ENCODE measurements around the gene PHLPP1. TPM values are rescaled to one million over a fixed set of nuclear protein-coding genes. Genes with fewer than 3 reads are reported as not detected.

The PHLPP1 gene
- total and polyA plus RNA-seq, 2 of the 4 experiments (the other 2 are of a cell fraction): 3.3 to 3.6 TPM

DNA sequence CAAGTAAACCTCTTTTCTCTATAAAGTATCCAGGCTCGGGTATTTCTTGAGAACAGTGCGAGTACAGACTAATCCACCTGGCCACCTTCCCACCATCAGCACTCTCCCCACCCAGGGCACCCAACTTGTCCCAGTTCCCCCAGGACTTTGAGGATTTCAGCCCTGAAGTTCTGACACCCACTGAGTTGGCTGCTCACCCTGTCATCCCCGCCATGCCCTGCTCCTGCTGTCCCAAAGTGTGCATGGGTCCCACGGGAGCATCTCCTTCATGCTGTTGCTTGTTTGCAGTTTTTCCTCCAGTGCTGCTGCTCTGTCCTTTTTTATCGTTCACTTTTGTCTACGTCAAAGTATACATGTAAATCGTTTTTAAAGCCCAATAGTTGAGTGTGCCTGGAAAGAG lies 273.9 kb downstream of the PHLPP1 start:
- H3K9me1 ChIP-seq (ENCODE audit: insufficient read depth, low read length): no peaks in the 10 kb centered on the region
- ChIA-PET POLR2A (ENCODE audit: unreplicated experiment) (no interaction called here), CTCF (no interaction called here)
- BruUV-seq (replicated peaks): no TSS peak
- H2BK120ac ChIP-seq (ENCODE audit: low read depth, low read length): no peak overlapping the region
- intact Hi-C loops (cut with micrococcal nuclease): loop anchor here (10.0 kb wide), 2 partner anchors 464 to 804 kb away; partner anchors contain the start of genes PIGN, RELCH and ZCCHC2
- no peak overlapping the region for H4K8ac ChIP-seq (ENCODE audit: low read depth in 2 of 2, low read length in 2 of 2)
- no peak overlapping the region for H2AK9ac ChIP-seq (replicated peaks; ENCODE audit: low read depth, low read length, poor library complexity)
- no peak overlapping the region for H2BK20ac ChIP-seq (ENCODE audit: low read depth, low read length)
- H4K20me1 ChIP-seq (ENCODE audit: insufficient read depth, low read length): no peaks in the 10 kb centered on the region
- no peak overlapping the region for H3K56ac ChIP-seq (ENCODE audit: extremely low read depth, insufficient read depth, low read length)
- 65% methylated on average over 5 of the region's 7 CpGs; no CpG with 5 or more reads in 1 of the 2 experiments for WGBS, 2 experiments (ENCODE audit: extremely low coverage in 2 of 2, insufficient read length in 1 of 2)
- no peaks in the 10 kb centered on the region for H3K79me1 ChIP-seq (ENCODE audit: low read depth in 1 of 2, low read length in 2 of 2)
- dilution Hi-C loops (cut with HindIII; ENCODE audit: low sequenced_read_pairs, unreplicated experiment): no loop called here
- no peak overlapping the region for H4K91ac ChIP-seq (ENCODE audit: insufficient read depth, low read depth, low read length)
- H3K27me3 ChIP-seq (ENCODE audit: control insufficient read depth, insufficient read depth, low read length): peaks cover 25% of the 10 kb centered on the region
- DNase-seq (no peak), ATAC-seq (ENCODE audit: low read depth) (no peak)
- 0 out of 2 replicates have a peak, but pooled peaks cover 2% of the 10 kb centered on the region for H3K9me3 ChIP-seq (ENCODE audit: control insufficient read depth, insufficient read depth, low read length)
- peak overlapping the region; percentile 17 for H2AFZ ChIP-seq (replicated peaks; ENCODE audit: low read length, poor library complexity)
- no peak overlapping the region for H3K27ac ChIP-seq (ENCODE audit: insufficient read depth, low read length)
- H3K9ac ChIP-seq (ENCODE audit: low read depth, low read length): no peak overlapping the region
- TF ChIP-seq FOS (IDR thresholded peaks at IDR 0.05; ENCODE audit: low read depth, low read length) (no peak), MAZ (IDR thresholded peaks at IDR 0.05; ENCODE audit: borderline replicate concordance, low read depth, low read length) (no peak), CEBPB (IDR thresholded peaks at IDR 0.05; ENCODE audit: low read depth, low read length) (no peak), POLR2A (IDR thresholded peaks at IDR 0.05; ENCODE audit: low read depth, low read length) (no peak), RAD21 (IDR thresholded peaks at IDR 0.05; ENCODE audit: low read length) (no peak), CHD1 (IDR thresholded peaks at IDR 0.05; ENCODE audit: low read depth, low read length) (no peak), BHLHE40 (IDR thresholded peaks at IDR 0.05; ENCODE audit: low read depth, low read length) (no peak), RCOR1 (IDR thresholded peaks at IDR 0.05; ENCODE audit: insufficient replicate concordance, low read length) (no peak), SMC3 (IDR thresholded peaks at IDR 0.05; ENCODE audit: low read depth, low read length) (no peak), RFX5 (IDR thresholded peaks at IDR 0.05; ENCODE audit: low read depth, low read length) (no peak)
- TF ChIP-seq, protein P1, sequence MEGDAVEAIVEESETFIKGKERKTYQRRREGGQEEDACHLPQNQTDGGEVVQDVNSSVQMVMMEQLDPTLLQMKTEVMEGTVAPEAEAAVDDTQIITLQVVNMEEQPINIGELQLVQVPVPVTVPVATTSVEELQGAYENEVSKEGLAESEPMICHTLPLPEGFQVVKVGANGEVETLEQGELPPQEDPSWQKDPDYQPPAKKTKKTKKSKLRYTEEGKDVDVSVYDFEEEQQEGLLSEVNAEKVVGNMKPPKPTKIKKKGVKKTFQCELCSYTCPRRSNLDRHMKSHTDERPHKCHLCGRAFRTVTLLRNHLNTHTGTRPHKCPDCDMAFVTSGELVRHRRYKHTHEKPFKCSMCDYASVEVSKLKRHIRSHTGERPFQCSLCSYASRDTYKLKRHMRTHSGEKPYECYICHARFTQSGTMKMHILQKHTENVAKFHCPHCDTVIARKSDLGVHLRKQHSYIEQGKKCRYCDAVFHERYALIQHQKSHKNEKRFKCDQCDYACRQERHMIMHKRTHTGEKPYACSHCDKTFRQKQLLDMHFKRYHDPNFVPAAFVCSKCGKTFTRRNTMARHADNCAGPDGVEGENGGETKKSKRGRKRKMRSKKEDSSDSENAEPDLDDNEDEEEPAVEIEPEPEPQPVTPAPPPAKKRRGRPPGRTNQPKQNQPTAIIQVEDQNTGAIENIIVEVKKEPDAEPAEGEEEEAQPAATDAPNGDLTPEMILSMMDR (conservative IDR thresholded peaks at IDR 0.05; ENCODE audit: low read depth, low read length): no peak
- TF ChIP-seq, protein P2, sequence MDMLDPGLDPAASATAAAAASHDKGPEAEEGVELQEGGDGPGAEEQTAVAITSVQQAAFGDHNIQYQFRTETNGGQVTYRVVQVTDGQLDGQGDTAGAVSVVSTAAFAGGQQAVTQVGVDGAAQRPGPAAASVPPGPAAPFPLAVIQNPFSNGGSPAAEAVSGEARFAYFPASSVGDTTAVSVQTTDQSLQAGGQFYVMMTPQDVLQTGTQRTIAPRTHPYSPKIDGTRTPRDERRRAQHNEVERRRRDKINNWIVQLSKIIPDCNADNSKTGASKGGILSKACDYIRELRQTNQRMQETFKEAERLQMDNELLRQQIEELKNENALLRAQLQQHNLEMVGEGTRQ (IDR thresholded peaks at IDR 0.05; ENCODE audit: low read depth, low read length): no peak
- H3K18ac ChIP-seq (ENCODE audit: low read depth, low read length): no peak overlapping the region
- no peak overlapping the region for H2BK15ac ChIP-seq (ENCODE audit: low read depth, low read length)
- H2AK5ac ChIP-seq (ENCODE audit: low read depth, low read length): no peak overlapping the region
- no peak overlapping the region for H3K4ac ChIP-seq (ENCODE audit: low read depth, low read length)
- no peak overlapping the region for H2BK5ac ChIP-seq (ENCODE audit: low read depth, low read length, poor library complexity, severe bottlenecking)
- H3K14ac ChIP-seq (replicated peaks; ENCODE audit: low read depth, low read length): no peak overlapping the region
- H4K5ac ChIP-seq (ENCODE audit: low read depth, low read length): no peak overlapping the region
- no peaks in the 10 kb centered on the region for H3K36me3 ChIP-seq (ENCODE audit: control insufficient read depth, insufficient read depth, low read length)
- H3K4me1 ChIP-seq (ENCODE audit: control insufficient read depth, insufficient read depth, low read length): no peaks in the 10 kb centered on the region
- no peak overlapping the region for H3K23ac ChIP-seq (ENCODE audit: low read depth, low read length)
- H3K4me3 ChIP-seq (ENCODE audit: insufficient read depth, low read depth, low read length): no peak overlapping the region
- in situ Hi-C loops (cut with MboI; ENCODE audit: low sequenced_read_pairs): loop anchor here (25.0 kb wide), 1 partner anchor 802 kb away; the partner anchor contains the start of genes PIGN and RELCH
- H3K4me2 ChIP-seq (ENCODE audit: low read depth, low read length): no peak overlapping the region

Data from IMR-90 (cell line).